Measurements from ENCODE around the gene HJURP.

HJURP gene

DNA sequence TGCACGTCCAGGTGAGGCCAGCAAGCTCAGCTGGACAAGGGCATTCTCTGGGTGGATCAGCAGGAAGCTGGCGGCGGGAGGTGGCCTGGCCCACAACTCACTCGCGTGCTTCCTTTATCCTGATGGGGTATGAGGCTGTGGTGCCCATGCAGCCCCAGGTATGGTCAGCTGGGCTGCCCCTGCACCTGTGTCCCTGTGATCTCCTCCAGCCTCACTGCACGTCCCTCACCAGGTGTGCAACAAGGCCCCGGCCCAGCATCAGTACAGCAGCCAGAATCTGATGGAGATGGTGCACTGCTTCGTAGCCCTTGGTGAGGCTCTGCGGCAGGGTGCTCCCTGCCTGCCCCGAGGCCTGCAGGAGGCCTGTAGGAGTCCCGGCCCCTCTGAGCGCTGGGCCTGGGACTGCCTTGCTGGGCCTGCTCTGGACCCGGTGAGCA is 58.6 kb downstream of the HJURP start:
- no peak overlapping the region for H3K4me3 ChIP-seq (ENCODE audit: low read depth in 1 of 5, low read length in 5 of 5)
- H3K9ac ChIP-seq (ENCODE audit: low read length in 5 of 5), result no peak overlapping the region
- no peaks in the 10 kb centered on the region for H3K4me1 ChIP-seq (ENCODE audit: control insufficient read depth in 5 of 5, insufficient read depth in 5 of 5, low read length in 5 of 5)
- no peaks in the 10 kb centered on the region for H3K9me3 ChIP-seq (ENCODE audit: control insufficient read depth in 5 of 5, low read length in 5 of 5)
- no peaks in the 10 kb centered on the region for H3K36me3 ChIP-seq (ENCODE audit: control insufficient read depth in 5 of 5, insufficient read depth in 5 of 5, low read length in 5 of 5)
- H3K27me3 ChIP-seq (ENCODE audit: control insufficient read depth in 5 of 5, insufficient read depth in 4 of 5, low read length in 5 of 5), result peaks cover 0 to 3% (median 3%) of the 10 kb centered on the region in 5 donors
- H3K27ac ChIP-seq (ENCODE audit: low read depth, low read length), result no peak overlapping the region

- peaks cover 0 to 3% (median 0%) of the 10 kb centered on the region in 5 donors for H3K27me3 ChIP-seq (ENCODE audit: control insufficient read depth in 5 of 5, insufficient read depth in 4 of 5, low read length in 5 of 5)
- no peaks in the 10 kb centered on the region for H3K4me1 ChIP-seq (ENCODE audit: control insufficient read depth in 5 of 5, insufficient read depth in 5 of 5, low read length in 5 of 5)
- H3K9ac ChIP-seq (ENCODE audit: low read length in 5 of 5), result no peak overlapping the region
- H3K36me3 ChIP-seq (ENCODE audit: control insufficient read depth in 5 of 5, insufficient read depth in 5 of 5, low read length in 5 of 5), result no peaks in the 10 kb centered on the region
- no peaks in the 10 kb centered on the region for H3K9me3 ChIP-seq (ENCODE audit: control insufficient read depth in 5 of 5, low read length in 5 of 5)
- no peak overlapping the region for H3K4me3 ChIP-seq (ENCODE audit: low read depth in 1 of 5, low read length in 5 of 5)
- H3K27ac ChIP-seq (ENCODE audit: low read depth, low read length), result no peak overlapping the region
Observed at GRCh38 chr2:233794128-233794658, 60.1 kb downstream of the HJURP start.

DNA sequence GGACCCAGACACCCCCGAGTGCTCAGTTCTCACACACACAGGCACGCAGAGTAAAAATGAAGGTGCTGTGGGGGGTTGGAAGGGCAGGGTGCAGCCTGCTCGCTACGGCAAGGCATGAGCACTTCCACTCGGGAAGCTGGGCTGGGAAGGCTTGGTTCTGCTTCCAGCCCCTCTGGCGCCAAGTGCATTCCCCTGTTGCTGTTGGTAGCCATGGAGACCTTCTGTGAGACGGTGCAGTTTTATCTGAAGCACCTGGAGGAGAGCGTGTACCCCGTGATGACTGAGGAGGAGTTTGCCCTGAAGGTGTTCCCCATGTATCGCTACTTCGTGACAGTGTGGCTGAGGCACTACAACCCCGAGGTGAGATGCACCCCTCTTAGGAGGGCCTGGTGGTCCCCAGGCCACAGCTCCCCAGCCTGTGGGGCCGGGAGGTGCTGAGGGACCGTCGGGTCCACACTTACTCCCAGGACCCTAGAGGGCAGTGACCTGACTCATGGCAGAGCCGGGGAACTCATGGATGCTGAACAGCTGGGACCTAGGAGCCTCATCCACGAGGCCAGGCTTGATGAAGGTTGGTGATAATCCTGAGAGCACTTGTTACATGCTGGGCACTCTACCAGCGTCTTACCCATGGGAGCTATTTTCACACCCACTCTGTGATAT is 60.7 kb downstream of the HJURP start:
- no peaks in the 10 kb centered on the region for H3K36me3 ChIP-seq (ENCODE audit: control insufficient read depth in 5 of 5, insufficient read depth in 5 of 5, low read length in 5 of 5)
- H3K27ac ChIP-seq (ENCODE audit: low read depth, low read length), result no peak overlapping the region
- no peak overlapping the region for H3K4me3 ChIP-seq (ENCODE audit: low read depth in 1 of 5, low read length in 5 of 5)
- H3K9ac ChIP-seq (ENCODE audit: low read length in 5 of 5), result no peak overlapping the region
- H3K9me3 ChIP-seq (ENCODE audit: control insufficient read depth in 5 of 5, low read length in 5 of 5), result no peaks in the 10 kb centered on the region
- H3K27me3 ChIP-seq (ENCODE audit: control insufficient read depth in 5 of 5, insufficient read depth in 4 of 5, low read length in 5 of 5), result peaks cover 0 to 3% (median 0%) of the 10 kb centered on the region in 5 donors
- no peaks in the 10 kb centered on the region for H3K4me1 ChIP-seq (ENCODE audit: control insufficient read depth in 5 of 5, insufficient read depth in 5 of 5, low read length in 5 of 5)

- Histone ChIP-seq H3K4me3 (ENCODE audit: low read depth in 1 of 5, low read length in 5 of 5) (no peak overlapping the region), H3K27ac (ENCODE audit: low read depth, low read length) (no peak overlapping the region), H3K9ac (ENCODE audit: low read length in 5 of 5) (no peak overlapping the region)
Observed at GRCh38 chr2:233792720-233793119, 61.6 kb downstream of the HJURP start.

GRCh38 chr2:233791883-233792329 is 62.4 kb downstream of the HJURP start:
- H3K36me3 ChIP-seq (ENCODE audit: control insufficient read depth in 5 of 5, insufficient read depth in 5 of 5, low read length in 5 of 5), result no peaks in the 10 kb centered on the region
- no peaks in the 10 kb centered on the region for H3K4me1 ChIP-seq (ENCODE audit: control insufficient read depth in 5 of 5, insufficient read depth in 5 of 5, low read length in 5 of 5)
- no peak overlapping the region for H3K4me3 ChIP-seq (ENCODE audit: low read depth in 1 of 5, low read length in 5 of 5)
- H3K27me3 ChIP-seq (ENCODE audit: control insufficient read depth in 5 of 5, insufficient read depth in 4 of 5, low read length in 5 of 5), result peaks cover 0 to 3% (median 0%) of the 10 kb centered on the region in 5 donors
- no peak overlapping the region for H3K9ac ChIP-seq (ENCODE audit: low read length in 5 of 5)
- no peak overlapping the region for H3K27ac ChIP-seq (ENCODE audit: low read depth, low read length)
- H3K9me3 ChIP-seq (ENCODE audit: control insufficient read depth in 5 of 5, low read length in 5 of 5), result no peaks in the 10 kb centered on the region

More at GRCh38 chr2:233792720-233793119, 61.6 kb downstream of the HJURP start:
- H3K9me3 ChIP-seq (ENCODE audit: control insufficient read depth in 5 of 5, low read length in 5 of 5), result no peaks in the 10 kb centered on the region
- no peaks in the 10 kb centered on the region for H3K4me1 ChIP-seq (ENCODE audit: control insufficient read depth in 5 of 5, insufficient read depth in 5 of 5, low read length in 5 of 5)
- H3K27me3 ChIP-seq (ENCODE audit: control insufficient read depth in 5 of 5, insufficient read depth in 4 of 5, low read length in 5 of 5), result peaks cover 0 to 3% (median 0%) of the 10 kb centered on the region in 5 donors
- no peaks in the 10 kb centered on the region for H3K36me3 ChIP-seq (ENCODE audit: control insufficient read depth in 5 of 5, insufficient read depth in 5 of 5, low read length in 5 of 5)

DNA sequence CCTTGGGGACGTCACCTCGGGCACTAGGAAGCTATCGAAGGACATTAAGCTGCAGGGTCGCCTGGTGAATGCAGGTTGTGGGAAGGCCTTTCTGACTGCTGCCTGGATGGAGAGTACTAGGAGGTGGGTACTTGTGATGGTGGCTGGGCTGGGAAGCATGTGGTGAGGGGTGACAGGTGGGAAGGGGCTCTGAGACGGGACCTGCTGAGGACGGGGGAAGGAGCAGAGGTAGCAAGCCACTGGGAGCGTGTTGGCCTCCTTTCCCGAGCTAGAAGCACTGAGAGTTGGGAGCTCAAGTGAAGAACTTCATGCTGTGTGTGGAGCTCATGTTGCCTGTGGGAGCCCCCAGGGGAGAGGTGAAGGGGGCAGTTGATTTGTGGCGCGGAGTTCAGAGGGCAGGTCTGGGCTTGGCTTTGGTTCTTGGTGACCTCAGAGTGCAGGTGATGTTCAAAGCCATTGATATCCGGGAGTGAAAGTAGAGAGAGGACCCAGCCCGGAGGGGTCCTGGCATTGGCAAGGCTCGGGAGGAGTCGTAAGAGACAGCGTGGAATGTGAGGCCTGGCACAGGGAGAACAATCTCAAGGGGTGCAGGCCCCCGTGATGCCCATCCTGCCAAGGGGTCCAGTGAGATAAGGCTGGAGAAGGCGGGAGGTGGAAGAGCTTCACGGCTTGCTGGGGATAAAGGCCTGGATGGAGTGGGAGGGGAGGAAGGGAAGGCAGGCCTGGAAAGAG is 63.0 kb downstream of the HJURP start:
- Histone ChIP-seq H3K27ac (ENCODE audit: low read depth, low read length) (no peak overlapping the region), H3K9ac (ENCODE audit: low read length in 5 of 5) (no peak overlapping the region), H3K36me3 (ENCODE audit: control insufficient read depth in 5 of 5, insufficient read depth in 5 of 5, low read length in 5 of 5) (no peaks in the 10 kb centered on the region), H3K4me1 (ENCODE audit: control insufficient read depth in 5 of 5, insufficient read depth in 5 of 5, low read length in 5 of 5) (no peaks in the 10 kb centered on the region), H3K27me3 (ENCODE audit: control insufficient read depth in 5 of 5, insufficient read depth in 4 of 5, low read length in 5 of 5) (peaks cover 0 to 3% (median 0%) of the 10 kb centered on the region in 5 donors), H3K4me3 (ENCODE audit: low read depth in 1 of 5, low read length in 5 of 5) (no peak overlapping the region), H3K9me3 (ENCODE audit: control insufficient read depth in 5 of 5, low read length in 5 of 5) (no peaks in the 10 kb centered on the region)

GRCh38 chr2:233789554-233789953 is 64.8 kb downstream of the HJURP start:
- Histone ChIP-seq H3K27me3 (ENCODE audit: control insufficient read depth in 5 of 5, insufficient read depth in 4 of 5, low read length in 5 of 5) (peaks cover 0 to 3% (median 0%) of the 10 kb centered on the region in 5 donors), H3K4me3 (ENCODE audit: low read depth in 1 of 5, low read length in 5 of 5) (peak overlapping the region in 1 of 5 donors; percentile 26), H3K27ac (ENCODE audit: low read depth, low read length) (no peak overlapping the region), H3K36me3 (ENCODE audit: control insufficient read depth in 5 of 5, insufficient read depth in 5 of 5, low read length in 5 of 5) (no peaks in the 10 kb centered on the region), H3K9me3 (ENCODE audit: control insufficient read depth in 5 of 5, low read length in 5 of 5) (no peaks in the 10 kb centered on the region), H3K4me1 (ENCODE audit: control insufficient read depth in 5 of 5, insufficient read depth in 5 of 5, low read length in 5 of 5) (no peaks in the 10 kb centered on the region), H3K9ac (ENCODE audit: low read length in 5 of 5) (no peak overlapping the region)
